Activated CD8-positive, alpha-beta T cell treated with anti-CD3 and anti-CD28 coated beads, Interleukin-2, amount 10 ng/mL, durations not matched to agents 7 days and 5 days (primary cell): ENCODE results near the gene RTTN. TPM values are rescaled to one million over a fixed set of nuclear protein-coding genes. Genes with fewer than 3 reads are reported as not detected.

Experiments used
- ATAC-seq: fragments of 150-1000 bp; cut with Tn5 transposase; one replicate; pipeline ENCODE4 v1.10.0; 2021; ENCODE audit warnings: moderate library complexity
- CTCF ChIA-PET: fragments of 350-600 bp; sonication (Branson Sonifier 250); formaldehyde crosslinking; loops from one replicate; lab custom pipeline; 2021; ENCODE audit warnings: antibody characterized with exemption; lab: Charles Lee
- POLR2A ChIA-PET: fragments of 350-600 bp; sonication (Branson Sonifier 250); formaldehyde crosslinking; loops from one replicate; lab custom pipeline; 2021; ENCODE audit warnings: antibody characterized with exemption; lab: Charles Lee
- DNase-seq: peaks from one replicate; pipeline ENCODE4 v3.0.0-alpha.2; 2020
- H3K27ac Mint-ChIP-seq: one replicate; pipeline ENCODE4 v1.8.0; 2021; ENCODE audit warnings: mild to moderate bottlenecking, mixed read lengths
- H3K27me3 Mint-ChIP-seq: one replicate; pipeline ENCODE4 v1.8.0; 2021; ENCODE audit warnings: low read depth, mixed read lengths
- H3K36me3 Mint-ChIP-seq: one replicate; pipeline ENCODE4 v1.8.0; 2021; ENCODE audit warnings: low read depth, mixed read lengths
- H3K4me1 Mint-ChIP-seq: one replicate; pipeline ENCODE4 v1.8.0; 2021; ENCODE audit warnings: low read depth, mixed read lengths
- H3K4me3 Mint-ChIP-seq: one replicate; pipeline ENCODE4 v1.8.0; 2021; ENCODE audit warnings: mild to moderate bottlenecking, mixed read lengths
- H3K9me3 Mint-ChIP-seq: one replicate; pipeline ENCODE4 v1.8.0; 2022; ENCODE audit warnings: mixed read lengths; ENCODE audit not compliant: insufficient read depth
- total RNA-seq, 2 experiments: library from RNA; stranded (reverse); gene quantifications; one replicate each; pipeline ENCODE4 v1.2.3, GENCODE V29; 2021

RTTN gene
- total RNA-seq, 2 experiments from 2014 or later, result 30.1 to 30.8 TPM

DNA sequence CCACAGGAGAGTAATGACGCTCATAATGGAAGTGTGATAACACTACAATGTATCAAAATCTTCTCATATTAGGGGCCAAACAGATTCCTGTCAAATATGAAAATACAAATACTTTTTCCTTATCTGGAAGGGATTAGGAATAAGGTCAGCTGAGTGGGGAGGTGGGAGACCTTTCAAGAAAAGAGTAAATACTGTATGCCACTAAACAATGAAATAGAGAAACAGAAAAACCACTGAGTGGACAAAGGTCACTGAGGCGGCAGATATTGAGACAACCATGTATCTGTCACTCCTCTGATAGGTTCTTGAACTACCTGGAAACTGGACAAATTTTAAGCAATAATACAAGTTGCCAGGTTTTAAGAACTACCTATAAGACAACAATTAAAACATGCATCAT, 59.3 kb downstream of the RTTN start:
- H3K27me3 Mint-ChIP-seq, result no peaks in the 10 kb centered on the region
- H3K27ac Mint-ChIP-seq, result no peak overlapping the region
- H3K4me3 Mint-ChIP-seq, result no peak overlapping the region
- H3K9me3 Mint-ChIP-seq, result no peaks in the 10 kb centered on the region
- H3K36me3 Mint-ChIP-seq, result peaks cover 47% of the 10 kb centered on the region
- ChIA-PET CTCF (no interaction called here), POLR2A (no interaction called here)
- no peak for ATAC-seq
- H3K4me1 Mint-ChIP-seq, result peaks cover 2% of the 10 kb centered on the region
- DNase-seq, result no peak

DNA sequence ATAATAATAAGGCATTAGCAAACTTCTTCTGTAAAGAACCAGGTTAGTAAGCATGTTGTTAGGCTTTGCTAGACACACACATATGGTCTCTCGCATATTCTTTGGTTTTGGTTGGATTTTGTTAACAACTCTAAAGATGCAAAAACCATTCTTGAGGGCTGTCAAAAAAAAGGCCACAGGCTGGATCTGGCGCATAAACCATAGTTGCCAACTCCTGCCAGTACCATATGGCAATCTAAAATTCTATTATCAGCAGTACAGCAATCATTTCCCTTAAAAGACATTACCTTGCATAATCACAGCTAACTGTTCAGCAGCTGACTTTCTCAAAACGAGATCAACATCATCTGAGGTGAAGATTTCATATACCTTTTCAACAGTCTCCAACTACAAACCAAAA, 63.5 kb downstream of the RTTN start:
- H3K27ac Mint-ChIP-seq, result no peak overlapping the region
- ChIA-PET POLR2A (no interaction called here), CTCF (interaction anchor here (1.3 kb wide), 1 partner anchor 11 kb away, joined by 3 read pairs; no protein-coding TSS in a partner anchor)
- no peak for DNase-seq
- H3K4me3 Mint-ChIP-seq, result no peak overlapping the region
- H3K27me3 Mint-ChIP-seq, result no peaks in the 10 kb centered on the region
- H3K4me1 Mint-ChIP-seq, result no peaks in the 10 kb centered on the region
- no peak for ATAC-seq
- H3K9me3 Mint-ChIP-seq, result no peaks in the 10 kb centered on the region
- H3K36me3 Mint-ChIP-seq, result peaks cover 40% of the 10 kb centered on the region

DNA sequence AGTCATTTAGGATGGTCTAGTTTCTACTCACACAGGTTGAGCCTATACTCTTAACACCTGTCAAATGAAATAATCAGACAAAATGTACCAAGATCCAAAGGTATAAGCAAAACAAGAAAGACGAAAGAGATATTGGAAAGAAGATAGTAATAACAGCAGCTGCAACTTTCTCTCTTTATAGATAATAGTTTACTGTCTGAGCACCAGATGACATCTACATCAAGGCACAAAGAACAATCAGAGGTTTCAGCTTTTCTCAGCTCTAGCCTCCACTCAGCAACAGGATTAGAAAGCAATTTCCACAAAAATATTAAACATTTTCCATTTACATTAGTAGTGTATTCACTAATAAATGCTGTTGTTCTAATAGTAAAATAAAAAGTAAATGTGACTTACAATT, 66.3 kb downstream of the RTTN start:
- H3K4me1 Mint-ChIP-seq, result no peaks in the 10 kb centered on the region
- POLR2A ChIA-PET, result no interaction called here
- peaks cover 30% of the 10 kb centered on the region for H3K36me3 Mint-ChIP-seq
- no peak overlapping the region for H3K4me3 Mint-ChIP-seq
- no peak overlapping the region for H3K27ac Mint-ChIP-seq
- ATAC-seq, result no peak
- CTCF ChIA-PET, result no interaction called here
- no peak for DNase-seq
- H3K27me3 Mint-ChIP-seq, result no peaks in the 10 kb centered on the region
- no peaks in the 10 kb centered on the region for H3K9me3 Mint-ChIP-seq

DNA sequence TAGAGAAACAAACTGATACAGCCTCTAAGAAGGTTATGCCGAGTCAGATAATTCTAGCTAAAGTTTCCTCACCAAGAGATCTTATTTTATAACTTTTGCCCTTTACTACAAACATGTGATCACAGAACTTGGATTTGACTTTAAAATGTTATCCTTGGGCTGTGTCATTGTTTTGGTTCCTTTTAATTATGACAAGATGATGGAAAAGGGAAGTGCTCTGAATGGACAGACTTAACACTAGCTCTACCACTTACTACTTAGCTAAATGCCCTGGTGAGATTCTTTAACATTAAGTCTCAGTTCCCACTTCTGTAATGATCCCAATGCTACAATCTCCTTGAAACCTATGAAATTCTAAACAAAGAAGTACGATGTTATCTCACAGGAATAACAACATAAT, 69.9 kb downstream of the RTTN start:
- no peak overlapping the region for H3K4me3 Mint-ChIP-seq
- ATAC-seq (no peak), DNase-seq (no peak)
- H3K9me3 Mint-ChIP-seq, result no peaks in the 10 kb centered on the region
- H3K27ac Mint-ChIP-seq, result no peak overlapping the region
- ChIA-PET CTCF (no interaction called here), POLR2A (no interaction called here)
- H3K27me3 Mint-ChIP-seq, result no peaks in the 10 kb centered on the region
- H3K36me3 Mint-ChIP-seq, result peaks cover 15% of the 10 kb centered on the region
- no peaks in the 10 kb centered on the region for H3K4me1 Mint-ChIP-seq

DNA sequence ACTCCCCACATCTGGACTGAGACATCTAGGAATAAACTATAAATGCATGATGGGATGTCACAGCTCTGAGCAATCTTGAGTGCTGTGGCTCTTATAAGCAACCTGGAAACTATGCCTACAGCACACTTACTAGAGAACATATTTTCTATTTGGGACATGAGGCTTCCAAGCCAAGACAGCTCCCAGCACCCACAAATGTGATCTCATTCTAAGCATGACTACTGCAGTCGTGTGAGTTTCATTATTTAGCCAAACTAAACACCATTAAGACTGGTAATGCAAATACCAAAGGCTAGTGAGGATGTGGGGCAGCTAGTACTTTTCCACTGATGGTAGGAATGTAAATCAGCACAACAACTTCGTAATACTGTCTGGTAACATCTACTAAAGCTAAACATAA, 72.5 kb downstream of the RTTN start:
- Mint-ChIP-seq H3K27me3 (no peaks in the 10 kb centered on the region), H3K36me3 (peaks cover 29% of the 10 kb centered on the region), H3K4me1 (no peaks in the 10 kb centered on the region), H3K27ac (no peak overlapping the region), H3K9me3 (no peaks in the 10 kb centered on the region), H3K4me3 (no peak overlapping the region)
- DNase-seq (no peak), ATAC-seq (no peak)
- CTCF ChIA-PET, result interaction anchor here (1.9 kb wide), 1 partner anchor 62 kb away, joined by 9 read pairs; no protein-coding TSS in a partner anchor
- POLR2A ChIA-PET, result no interaction called here

DNA sequence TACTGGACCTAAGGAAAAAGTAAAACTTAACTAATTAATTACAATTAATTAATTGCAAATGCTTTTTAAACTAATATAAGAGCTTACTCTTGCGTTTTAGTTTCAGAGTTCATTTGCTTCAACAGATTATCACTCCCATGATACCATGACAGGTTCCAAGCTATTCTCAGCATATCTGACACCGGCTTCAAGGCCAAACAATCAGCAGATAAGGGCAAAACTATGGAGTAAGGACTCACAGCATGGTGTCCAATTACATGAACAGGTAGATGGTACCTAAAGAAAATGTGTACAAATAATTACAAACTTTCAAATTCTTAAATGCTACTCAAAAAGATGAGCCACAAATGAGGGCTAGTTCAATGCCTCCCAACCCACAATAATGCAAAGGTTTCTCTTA, 77.2 kb downstream of the RTTN start:
- DNase-seq (no peak), ATAC-seq (no peak)
- ChIA-PET CTCF (interaction anchor here (1.7 kb wide), 1 partner anchor 326 kb away, joined by 3 read pairs; no protein-coding TSS in a partner anchor), POLR2A (interaction anchor here (0.6 kb wide), 1 partner anchor 57 kb away, joined by 3 read pairs; no protein-coding TSS in a partner anchor)
- Mint-ChIP-seq H3K4me1 (no peaks in the 10 kb centered on the region), H3K27ac (no peak overlapping the region), H3K4me3 (no peak overlapping the region), H3K27me3 (no peaks in the 10 kb centered on the region), H3K9me3 (no peaks in the 10 kb centered on the region), H3K36me3 (peaks cover 24% of the 10 kb centered on the region)

DNA sequence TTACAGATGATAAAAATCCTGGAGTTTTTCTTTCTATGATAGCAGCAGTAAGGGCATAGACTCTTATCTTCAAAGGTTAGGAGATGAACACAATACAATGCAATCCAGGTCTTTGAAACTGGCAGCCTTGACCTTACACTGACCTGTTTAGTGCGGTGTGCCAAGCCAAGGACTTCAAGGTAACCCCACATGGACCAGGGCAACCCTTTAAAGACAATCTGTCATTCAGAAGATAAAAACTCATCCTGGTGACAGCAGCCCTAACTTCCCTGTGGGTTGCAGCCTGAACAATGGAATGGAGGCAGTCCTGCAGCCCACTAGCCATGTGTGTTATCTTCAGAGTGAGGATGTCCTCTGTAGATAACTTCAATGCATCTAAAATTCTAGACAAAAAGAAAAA, 78.1 kb downstream of the RTTN start:
- Mint-ChIP-seq H3K36me3 (peaks cover 20% of the 10 kb centered on the region), H3K27ac (no peak overlapping the region), H3K4me3 (no peak overlapping the region), H3K9me3 (no peaks in the 10 kb centered on the region), H3K4me1 (no peaks in the 10 kb centered on the region), H3K27me3 (no peaks in the 10 kb centered on the region)
- no peak for DNase-seq
- no peak for ATAC-seq
- ChIA-PET CTCF (no interaction called here), POLR2A (interaction anchor here (0.6 kb wide), 1 partner anchor 57 kb away, joined by 3 read pairs; no protein-coding TSS in a partner anchor)

DNA sequence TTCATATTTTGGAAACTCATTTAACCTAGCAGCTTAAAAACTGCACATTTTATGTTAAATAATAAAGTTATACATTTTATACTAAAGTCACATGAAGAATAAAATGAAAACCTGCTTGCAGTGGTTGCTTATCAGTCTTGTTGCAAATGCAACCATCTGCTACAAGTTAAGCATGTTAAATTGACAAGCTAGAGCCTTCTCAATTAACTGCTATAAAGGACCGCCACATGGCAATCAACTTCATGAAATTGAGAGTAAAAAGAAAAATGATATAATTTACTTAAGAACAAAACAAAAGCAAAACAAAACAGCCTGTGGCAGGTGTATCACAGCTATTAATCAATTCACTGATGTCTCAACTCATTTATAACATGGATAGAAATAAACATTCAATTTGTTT, 78.7 kb downstream of the RTTN start:
- Mint-ChIP-seq H3K9me3 (no peaks in the 10 kb centered on the region), H3K4me1 (no peaks in the 10 kb centered on the region), H3K4me3 (no peak overlapping the region), H3K36me3 (peaks cover 22% of the 10 kb centered on the region), H3K27ac (no peak overlapping the region), H3K27me3 (no peaks in the 10 kb centered on the region)
- ChIA-PET CTCF (interaction anchor here (1.1 kb wide), 1 partner anchor 9 kb away, joined by 3 read pairs; no protein-coding TSS in a partner anchor), POLR2A (no interaction called here)
- DNase-seq (no peak), ATAC-seq (no peak)

DNA sequence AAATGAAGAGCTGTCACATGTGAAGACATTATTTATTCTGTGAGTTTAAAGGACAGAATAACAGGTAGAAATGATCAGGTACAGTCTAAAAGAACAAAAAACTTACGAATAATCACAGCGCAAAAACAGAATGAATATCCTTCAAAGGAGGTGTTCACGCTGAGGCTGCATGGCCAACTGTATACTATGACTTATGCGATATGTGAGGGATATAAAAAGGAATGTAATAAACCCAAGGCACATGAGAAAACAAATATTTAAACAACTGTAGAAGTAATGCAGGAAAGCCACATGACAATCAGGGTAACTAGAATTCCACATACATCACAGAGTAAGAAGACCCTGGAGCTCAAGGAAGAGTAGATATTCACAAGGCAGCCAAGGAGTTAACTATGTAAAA, 81.3 kb downstream of the RTTN start:
- Mint-ChIP-seq H3K4me3 (no peak overlapping the region), H3K27me3 (no peaks in the 10 kb centered on the region), H3K36me3 (peaks cover 17% of the 10 kb centered on the region), H3K9me3 (peaks cover 5% of the 10 kb centered on the region), H3K4me1 (no peaks in the 10 kb centered on the region), H3K27ac (no peak overlapping the region)
- ATAC-seq (no peak), DNase-seq (no peak)
- POLR2A ChIA-PET, result no interaction called here
- CTCF ChIA-PET, result no interaction called here

DNA sequence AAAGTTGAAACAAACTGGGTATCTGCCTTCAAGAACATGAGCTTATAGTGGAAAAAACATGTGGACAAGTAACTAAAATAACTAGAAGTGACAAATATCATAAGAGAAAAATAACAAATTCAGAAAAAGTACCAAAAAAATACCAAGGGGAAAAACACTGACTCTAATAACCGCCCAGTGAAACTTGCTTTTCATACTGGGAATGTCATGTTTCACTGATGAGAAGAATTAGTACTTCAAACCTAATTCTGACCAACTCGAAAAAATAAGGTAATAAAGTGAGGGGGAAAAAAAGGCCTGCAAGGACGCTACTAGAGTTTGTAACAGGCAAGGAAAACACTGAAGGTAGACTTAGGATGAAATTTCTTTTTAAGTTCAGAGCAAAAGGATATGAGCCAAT, 83.6 kb downstream of the RTTN start:
- H3K4me3 Mint-ChIP-seq, result no peak overlapping the region
- CTCF ChIA-PET, result no interaction called here
- H3K4me1 Mint-ChIP-seq, result no peaks in the 10 kb centered on the region
- peaks cover 29% of the 10 kb centered on the region for H3K36me3 Mint-ChIP-seq
- H3K27ac Mint-ChIP-seq, result no peak overlapping the region
- H3K9me3 Mint-ChIP-seq, result peaks cover 8% of the 10 kb centered on the region
- ATAC-seq, result no peak
- DNase-seq, result no peak
- POLR2A ChIA-PET, result no interaction called here
- no peaks in the 10 kb centered on the region for H3K27me3 Mint-ChIP-seq

DNA sequence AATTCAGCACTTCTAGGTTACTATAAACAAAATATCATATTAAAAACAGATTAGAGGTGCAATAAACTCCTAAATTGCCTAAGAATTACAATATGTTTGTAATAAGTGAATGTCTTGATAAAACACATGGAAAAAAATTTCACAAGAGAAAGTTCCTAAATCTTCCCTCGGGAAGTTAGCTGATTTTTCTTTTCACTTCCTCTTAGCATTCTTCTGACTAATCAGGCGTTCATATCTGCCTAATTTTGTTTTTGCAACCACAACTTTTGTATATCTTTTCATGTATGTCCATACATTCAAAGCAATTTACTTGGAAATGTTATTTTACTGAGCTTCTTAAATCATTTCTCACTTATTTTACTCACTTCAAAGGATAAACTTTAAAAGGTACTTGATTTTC, 88.5 kb downstream of the RTTN start:
- ChIA-PET POLR2A (no interaction called here), CTCF (no interaction called here)
- no peak overlapping the region for H3K27ac Mint-ChIP-seq
- ATAC-seq (no peak), DNase-seq (no peak)
- H3K9me3 Mint-ChIP-seq, result peaks cover 8% of the 10 kb centered on the region
- no peak overlapping the region for H3K4me3 Mint-ChIP-seq
- H3K36me3 Mint-ChIP-seq, result peaks cover 46% of the 10 kb centered on the region
- H3K4me1 Mint-ChIP-seq, result no peaks in the 10 kb centered on the region
- no peaks in the 10 kb centered on the region for H3K27me3 Mint-ChIP-seq

DNA sequence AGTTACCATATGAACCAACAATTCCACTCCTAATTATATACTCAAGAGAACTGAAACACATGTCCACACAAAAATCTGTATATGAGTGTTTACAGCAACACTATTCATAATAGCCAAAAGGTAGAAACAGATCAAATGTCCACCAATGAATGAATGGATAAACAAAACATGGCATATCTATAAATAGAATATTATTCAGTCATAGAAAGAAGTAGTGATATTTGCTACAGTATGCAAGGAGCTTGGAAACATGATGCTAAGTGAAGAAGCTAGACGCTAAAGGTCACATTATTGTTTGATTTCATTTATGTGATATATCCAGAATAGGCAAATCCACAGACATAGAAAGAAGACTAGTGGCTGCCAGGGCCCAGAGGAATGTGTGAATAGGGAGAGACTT, 92.0 kb downstream of the RTTN start:
- Mint-ChIP-seq H3K27me3 (no peaks in the 10 kb centered on the region), H3K27ac (no peak overlapping the region), H3K4me1 (no peaks in the 10 kb centered on the region), H3K4me3 (no peak overlapping the region), H3K9me3 (no peaks in the 10 kb centered on the region), H3K36me3 (peaks cover 47% of the 10 kb centered on the region)
- ATAC-seq, result no peak
- POLR2A ChIA-PET, result no interaction called here
- CTCF ChIA-PET, result no interaction called here
- no peak for DNase-seq

DNA sequence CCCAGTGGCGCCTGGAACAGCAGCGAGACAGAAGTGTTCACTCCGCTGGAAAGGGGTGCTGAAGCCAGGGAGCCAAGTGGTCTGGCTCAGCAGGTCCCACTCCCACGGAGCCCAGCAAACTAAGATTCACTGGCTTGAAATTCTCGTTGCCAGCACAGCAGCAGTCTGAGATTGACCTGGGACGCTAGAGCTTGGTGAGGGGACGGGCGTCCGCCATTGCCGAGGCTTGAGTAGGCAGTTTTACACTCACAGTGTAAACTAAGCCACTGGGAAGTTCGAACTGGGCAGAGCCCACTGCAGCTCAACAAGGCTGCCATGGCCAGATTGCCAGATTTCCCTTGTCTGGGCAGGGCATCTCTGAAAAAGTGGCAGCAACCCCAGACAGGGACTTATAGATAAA, 94.8 kb downstream of the RTTN start:
- no peaks in the 10 kb centered on the region for H3K4me1 Mint-ChIP-seq
- H3K27me3 Mint-ChIP-seq, result no peaks in the 10 kb centered on the region
- H3K36me3 Mint-ChIP-seq, result peaks cover 48% of the 10 kb centered on the region
- ATAC-seq (no peak), DNase-seq (no peak)
- H3K9me3 Mint-ChIP-seq, result no peaks in the 10 kb centered on the region
- no peak overlapping the region for H3K4me3 Mint-ChIP-seq
- no peak overlapping the region for H3K27ac Mint-ChIP-seq
- POLR2A ChIA-PET, result interaction anchor here (0.6 kb wide), 1 partner anchor 259 kb away, joined by 3 read pairs; no protein-coding TSS in a partner anchor
- CTCF ChIA-PET, result no interaction called here
